ENCODE results near the gene ZNF777.
"Not testable (repeated sequence)": the region's sequence is repeated elsewhere in the genome, so short reads cannot be mapped to it uniquely, and the experiment has no call there.

The ZNF777 gene

DNA sequence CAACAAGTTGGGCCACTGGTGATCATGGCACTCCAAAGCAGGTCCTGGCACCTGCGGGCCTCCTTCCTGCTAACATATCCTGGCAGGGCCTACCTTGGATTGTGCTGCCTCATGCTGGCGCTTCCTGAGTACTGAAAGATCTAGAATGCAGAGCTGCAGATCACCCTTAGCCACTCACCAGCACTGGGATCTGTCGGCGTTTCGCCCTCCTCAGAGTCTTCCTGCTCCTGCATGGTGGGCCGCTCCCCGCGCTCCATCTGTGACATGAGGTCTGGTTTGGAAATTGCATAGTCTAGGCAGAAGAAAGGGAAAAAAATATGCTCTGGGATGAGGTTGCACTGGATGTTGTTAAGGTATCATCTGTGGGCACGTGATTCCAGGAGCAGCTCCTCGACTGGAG lies 10.0 kb downstream of the ZNF777 start:
- DNase-seq, result no peak

DNA sequence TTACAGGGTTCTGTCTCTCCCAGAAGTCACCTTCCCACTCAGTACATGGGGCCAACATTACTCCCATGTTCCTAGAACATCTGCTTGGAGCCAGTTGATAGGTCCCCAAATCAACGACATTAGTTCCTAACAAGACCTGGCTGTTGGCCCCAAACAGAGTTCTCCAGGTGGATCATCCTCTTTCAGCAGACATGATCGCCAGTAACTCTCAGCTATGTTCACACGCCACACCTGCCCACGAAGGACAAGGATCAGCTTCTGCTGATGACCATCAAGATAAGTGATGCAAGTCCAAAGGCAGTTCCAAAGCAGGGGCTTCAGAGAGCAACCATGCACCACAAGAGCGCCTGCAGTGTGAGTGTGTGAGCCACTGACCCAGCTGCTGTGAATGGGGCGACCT lies 11.0 kb downstream of the ZNF777 start:
- DNase-seq, result no peak

GRCh38 chr7:149448961-149449360 lies 11.9 kb downstream of the ZNF777 start:
- DNase-seq, result no peak

DNA sequence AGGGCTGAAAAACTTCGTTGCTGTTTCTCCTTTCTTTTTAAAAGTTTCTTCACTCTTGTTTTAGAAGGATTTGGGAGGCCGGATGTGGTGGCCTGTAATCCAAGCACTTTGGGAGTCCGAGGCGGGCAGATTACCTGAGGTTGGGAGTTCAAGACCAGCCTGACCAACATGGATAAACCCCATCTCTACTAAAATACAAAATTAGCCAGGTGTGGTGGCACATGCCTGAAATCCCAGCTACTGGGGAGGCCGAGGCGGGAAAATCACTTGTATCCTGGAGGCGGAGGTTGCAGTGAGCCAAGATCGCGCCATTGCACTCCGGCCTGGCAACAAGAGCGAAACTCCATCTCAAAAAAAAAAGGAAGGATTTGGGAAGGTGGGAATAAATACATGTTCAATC lies 14.8 kb downstream of the ZNF777 start:
- not testable (repeated sequence) for DNase-seq

GRCh38 chr7:149444287-149444686 lies 16.6 kb downstream of the ZNF777 start:
- no peak for DNase-seq

- no peak for DNase-seq
These were observed 17.3 kb downstream of the ZNF777 start for GRCh38 chr7:149443523-149443922.

- no peak for DNase-seq
These were observed 17.9 kb downstream of the ZNF777 start for GRCh38 chr7:149442924-149443323.

DNA sequence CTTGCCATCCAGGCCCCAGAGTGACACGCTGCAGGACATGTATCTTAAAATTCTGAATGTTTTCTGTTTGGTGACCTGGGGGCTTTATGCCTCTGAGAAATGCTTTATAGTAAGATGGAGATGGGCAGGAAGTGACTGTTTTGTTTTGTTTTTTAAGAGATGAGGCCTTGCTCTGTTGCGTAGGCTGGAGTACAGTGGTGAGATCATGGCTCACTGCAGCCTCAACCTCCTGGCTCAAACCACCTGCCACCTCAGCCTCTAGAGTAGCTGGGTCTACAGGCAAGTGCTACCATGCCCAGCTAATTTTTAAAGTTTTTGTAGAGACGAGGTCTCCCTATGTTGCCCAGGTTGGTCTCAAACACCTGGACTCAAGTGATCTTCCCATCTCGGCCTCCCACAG lies 20.6 kb downstream of the ZNF777 start:
- DNase-seq, result no peak

DNA sequence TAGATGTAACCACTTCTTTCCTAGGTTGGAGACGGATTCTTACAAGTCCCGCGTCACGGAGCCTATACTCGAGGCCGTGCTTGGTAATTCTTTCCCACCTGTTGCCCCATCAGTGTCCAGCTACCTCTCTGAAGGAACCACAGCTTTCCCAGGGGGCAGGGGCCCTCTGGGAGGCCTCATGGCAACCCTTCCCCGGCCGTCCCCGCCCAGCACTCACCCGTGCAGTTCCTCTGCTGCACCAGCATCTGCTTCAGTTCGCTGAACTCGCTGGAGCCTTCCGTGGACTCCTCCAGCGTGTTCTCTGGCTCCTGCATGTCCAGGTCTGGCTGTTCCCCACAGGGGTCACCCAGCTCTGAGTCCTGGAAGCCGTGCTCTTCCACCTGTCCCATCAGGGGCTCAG lies 24.5 kb downstream of the ZNF777 start:
- no peak for DNase-seq

DNA sequence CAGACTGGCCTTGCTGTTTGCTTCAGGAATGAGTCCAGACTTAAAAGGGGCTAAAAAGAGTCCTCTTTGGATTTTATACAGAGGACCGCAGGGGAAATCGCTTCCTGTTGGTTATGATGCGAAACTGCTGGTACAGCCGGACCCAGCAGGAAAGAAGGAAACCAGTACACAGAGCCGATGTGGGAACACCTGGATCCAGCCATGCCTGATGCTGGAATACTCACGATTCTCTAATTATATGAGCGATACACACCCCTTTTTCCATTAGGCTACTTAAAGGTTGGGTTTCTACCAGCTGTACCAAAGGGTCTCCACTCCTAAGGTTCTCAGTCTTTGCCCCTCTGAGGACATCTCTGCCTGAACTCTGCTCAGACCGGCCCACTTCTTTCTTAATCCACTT lies 27.7 kb downstream of the ZNF777 start:
- no peak for DNase-seq

- no peak for DNase-seq
These were observed 28.7 kb downstream of the ZNF777 start for GRCh38 chr7:149432121-149432691.

GRCh38 chr7:149431486-149432120 lies 29.3 kb downstream of the ZNF777 start:
- DNase-seq, result no peak

DNA sequence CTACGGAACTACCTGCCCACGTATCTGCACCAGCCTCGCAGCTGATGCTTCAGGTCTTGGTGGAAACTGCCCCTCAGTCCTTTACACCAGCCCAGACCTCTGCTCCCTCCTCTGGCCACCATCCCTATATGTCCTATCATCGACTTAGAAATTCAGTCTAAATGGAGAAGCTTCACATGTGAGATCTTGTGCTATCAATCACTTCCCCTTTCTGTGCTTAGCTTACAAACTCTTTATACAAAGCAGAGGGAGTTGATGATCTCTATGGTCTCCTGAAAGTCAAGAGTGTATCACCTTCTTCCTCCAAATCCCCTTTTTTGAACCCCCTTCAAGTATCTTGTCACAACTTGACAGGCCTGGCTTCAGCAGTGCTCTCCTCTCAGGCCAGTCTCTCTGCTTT lies 30.7 kb downstream of the ZNF777 start:
- DNase-seq, result no peak

DNA sequence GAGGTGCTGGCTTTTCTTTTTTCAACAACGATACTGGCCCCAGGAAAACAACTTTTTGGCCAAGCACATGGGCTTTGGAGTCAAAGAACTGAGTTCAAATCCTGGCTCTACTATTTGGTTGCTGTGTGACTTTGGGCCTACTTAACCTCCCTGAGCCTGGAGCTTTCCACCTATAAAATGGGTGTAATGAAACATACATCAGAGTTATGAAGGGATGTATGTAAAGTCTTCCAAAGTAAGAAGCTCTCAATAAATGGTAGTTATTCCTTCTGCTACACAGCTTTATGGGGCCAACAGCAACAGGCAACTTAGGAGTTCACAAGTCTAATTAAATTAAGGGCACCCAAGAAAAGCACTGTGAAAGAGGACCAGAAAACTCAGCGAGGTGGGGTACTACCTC lies 33.0 kb downstream of the ZNF777 start:
- no peak for DNase-seq

- DNase-seq, result no peak
These were observed 33.7 kb downstream of the ZNF777 start for GRCh38 chr7:149427096-149427680.

DNA sequence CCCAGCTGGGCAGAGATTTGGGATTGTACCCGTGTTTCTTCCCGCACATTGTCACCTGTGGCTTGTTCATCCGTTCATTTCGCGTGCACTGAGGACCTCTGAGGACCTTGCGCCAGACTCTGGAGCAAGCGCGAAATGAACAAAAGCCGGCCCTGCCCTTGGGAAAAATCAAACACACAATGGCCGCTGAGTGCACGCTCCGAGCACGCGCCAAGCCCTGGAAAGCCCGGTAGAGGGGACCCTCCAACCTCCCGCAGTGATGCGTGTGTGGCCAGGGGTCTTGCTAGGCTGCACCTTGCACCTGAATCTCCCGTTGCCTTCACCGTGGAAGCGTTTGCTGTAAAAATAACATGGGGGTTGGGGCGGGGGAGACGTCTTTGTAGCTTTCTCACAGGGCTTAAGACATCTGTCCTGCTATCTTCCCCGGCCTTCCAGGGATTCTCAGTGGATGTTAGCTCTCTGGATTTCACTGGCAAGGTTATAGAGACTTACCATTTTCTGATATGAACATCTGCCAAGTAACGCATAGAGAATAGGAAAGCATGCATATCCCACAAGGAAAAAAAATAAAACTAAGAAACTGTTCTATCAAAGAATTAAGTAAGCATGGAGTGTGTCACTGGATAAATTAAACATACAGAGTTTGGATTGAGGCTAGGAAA lies 37.3 kb downstream of the ZNF777 start:
- no peak for DNase-seq

DNA sequence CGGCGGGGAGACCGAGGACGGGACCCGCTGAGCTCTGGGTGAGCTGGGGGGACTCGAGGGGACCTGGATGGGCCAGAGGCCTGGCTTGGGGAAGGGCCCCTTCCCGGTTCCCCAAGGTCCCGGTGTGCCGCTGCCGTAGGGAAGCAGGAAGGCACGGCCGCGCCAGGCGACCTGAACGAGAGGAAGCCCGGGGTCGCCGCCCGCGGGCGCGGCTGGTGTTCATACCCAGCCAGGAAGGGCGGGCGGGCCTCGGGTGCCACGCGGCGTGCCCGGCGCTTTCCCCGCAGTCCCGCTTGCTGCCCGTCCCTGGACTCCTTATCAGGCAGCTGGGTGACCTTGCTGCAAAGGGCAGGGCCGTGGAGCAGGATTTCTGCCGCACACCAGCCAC lies 38.0 kb downstream of the ZNF777 start:
- no peak for DNase-seq

GRCh38 chr7:149422162-149422913 lies 38.5 kb downstream of the ZNF777 start:
- DNase-seq, result peak; percentile 58

DNA sequence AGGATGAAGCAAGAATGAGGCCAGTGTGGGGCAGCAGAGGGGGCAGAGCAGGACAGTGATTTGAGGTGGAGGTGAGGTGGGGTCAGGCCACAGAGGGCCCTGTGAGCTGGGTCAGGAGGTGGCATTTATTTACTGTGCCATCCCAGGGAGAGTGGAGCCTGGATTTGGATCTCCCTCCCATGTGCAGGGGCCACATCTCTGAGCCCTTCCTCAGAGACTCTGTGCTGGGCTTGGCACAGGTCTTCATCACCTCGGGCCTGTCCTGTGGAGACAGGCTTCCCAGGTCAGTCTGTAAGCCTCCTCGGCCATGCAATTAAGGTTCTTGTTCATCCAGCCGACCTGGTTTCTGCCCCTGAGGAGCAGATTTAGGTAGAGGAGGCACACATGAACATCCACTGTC lies 40.9 kb downstream of the ZNF777 start:
- DNase-seq, result no peak

- no peak for DNase-seq
These were observed 45.3 kb downstream of the ZNF777 start for GRCh38 chr7:149415391-149416071.

DNA sequence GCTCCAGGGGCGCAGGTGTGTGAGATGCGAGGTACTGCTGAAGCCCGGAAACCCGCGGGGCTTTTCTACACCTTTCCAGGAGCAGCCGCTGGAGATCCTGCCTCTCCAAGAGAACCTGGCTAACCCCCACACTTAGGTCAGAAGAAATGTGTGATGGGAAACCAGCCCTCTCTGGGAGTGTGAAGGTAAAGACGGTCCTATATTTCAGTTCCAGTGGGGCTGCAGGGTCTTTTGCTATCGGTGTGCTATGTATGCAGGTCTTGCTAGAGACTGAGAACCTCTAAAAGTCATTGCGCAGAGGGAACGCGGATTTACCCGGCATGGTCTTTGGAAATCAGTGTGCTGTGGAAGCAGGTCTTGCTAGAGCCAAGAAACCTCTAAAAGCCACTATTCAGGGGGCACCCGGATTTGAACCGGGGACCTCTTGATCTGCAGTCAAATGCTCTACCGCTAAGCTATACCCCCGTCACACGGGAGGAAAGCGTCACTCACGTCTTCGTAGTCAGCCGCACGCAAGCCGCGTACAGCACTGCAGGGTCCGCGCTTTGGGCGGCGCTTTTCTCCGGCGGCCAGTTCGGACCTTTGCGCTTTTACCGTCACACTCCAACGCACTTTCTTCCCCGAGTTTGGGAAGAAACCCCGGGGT lies 46.0 kb downstream of the ZNF777 start:
- peak; percentile 50 for DNase-seq

DNA sequence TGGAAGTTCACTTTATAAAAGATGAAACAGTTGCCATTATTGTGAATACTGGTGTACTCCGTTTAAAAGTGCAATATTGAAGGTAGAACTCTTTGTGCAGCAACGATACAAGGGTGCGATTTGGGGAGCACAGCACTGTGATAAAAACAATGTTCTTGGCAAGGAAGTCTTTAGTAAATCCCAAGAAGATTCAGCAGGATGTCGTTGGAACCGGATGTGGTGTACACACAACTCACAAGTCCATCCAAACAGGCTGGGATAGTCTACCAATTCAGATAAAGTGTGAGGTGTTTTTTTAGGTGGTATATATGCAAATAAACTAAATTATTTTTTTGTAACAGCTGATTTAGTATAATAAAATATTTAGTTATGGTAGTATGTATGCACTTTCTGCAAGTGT lies 46.7 kb downstream of the ZNF777 start:
- DNase-seq, result no peak
